Measurements from ENCODE around the gene HPD.
A peak's percentile ranks its signal among the peaks of the same experiment; 100 is the strongest.

HPD gene

DNA sequence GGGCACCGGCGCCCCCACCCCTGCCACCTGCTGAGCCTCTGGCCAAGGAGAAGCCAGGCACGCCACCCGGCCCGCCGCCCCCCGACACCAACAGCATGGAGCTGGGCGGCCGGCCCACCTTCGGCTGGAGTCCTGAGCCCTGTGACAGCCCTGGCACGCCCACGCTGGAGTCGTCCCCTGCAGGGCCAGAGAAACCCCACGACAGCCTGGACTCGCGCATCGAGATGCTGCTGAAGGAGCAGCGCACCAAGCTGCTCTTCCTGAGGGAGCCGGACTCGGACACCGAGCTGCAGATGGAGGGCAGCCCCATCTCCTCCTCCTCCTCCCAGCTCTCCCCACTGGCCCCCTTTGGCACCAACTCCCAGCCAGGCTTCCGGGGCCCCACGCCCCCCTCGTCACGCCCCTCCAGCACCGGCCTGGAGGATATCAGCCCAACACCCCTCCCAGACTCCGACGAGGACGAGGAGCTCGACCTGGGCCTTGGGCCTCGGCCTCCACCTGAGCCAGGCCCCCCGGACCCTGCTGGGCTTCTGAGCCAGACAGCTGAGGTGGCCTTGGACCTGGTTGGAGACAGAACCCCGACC is 48.3 kb downstream of the HPD start:
- FAIRE-seq, result no peak

DNA sequence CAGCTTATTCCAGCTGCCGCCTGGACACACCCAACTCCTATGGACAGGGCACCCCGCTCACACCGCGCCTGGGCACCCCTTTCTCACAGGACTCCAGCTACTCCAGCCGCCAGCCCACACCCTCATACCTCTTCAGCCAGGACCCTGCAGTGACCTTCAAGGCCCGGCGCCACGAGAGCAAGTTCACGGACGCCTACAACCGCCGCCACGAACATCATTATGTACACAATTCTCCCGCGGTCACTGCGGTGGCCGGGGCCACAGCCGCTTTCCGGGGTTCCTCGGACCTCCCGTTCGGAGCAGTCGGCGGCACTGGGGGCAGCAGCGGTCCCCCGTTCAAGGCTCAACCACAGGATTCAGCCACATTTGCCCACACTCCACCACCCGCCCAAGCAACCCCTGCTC is 48.9 kb downstream of the HPD start:
- FAIRE-seq, result no peak

DNA sequence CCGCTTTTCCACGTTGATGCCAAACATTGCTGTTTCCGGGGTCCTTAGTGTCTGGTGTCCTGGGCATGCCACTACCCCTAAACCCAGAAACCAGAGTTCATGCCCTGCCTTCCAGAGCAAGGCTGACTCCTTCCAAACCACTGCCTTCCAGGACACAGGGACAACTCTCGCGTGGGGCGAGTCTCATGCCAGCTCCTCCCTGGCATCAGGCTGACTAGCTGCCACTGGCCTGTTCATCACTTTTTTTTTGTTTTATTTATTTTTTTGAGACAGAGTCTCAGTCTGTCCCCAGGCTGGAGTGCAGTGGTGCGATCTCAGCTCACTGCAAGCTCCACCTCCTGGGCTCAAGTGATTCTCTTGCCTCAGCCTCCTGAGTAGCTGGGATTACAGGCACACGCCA is 50.0 kb downstream of the HPD start:
- no peak for FAIRE-seq

DNA sequence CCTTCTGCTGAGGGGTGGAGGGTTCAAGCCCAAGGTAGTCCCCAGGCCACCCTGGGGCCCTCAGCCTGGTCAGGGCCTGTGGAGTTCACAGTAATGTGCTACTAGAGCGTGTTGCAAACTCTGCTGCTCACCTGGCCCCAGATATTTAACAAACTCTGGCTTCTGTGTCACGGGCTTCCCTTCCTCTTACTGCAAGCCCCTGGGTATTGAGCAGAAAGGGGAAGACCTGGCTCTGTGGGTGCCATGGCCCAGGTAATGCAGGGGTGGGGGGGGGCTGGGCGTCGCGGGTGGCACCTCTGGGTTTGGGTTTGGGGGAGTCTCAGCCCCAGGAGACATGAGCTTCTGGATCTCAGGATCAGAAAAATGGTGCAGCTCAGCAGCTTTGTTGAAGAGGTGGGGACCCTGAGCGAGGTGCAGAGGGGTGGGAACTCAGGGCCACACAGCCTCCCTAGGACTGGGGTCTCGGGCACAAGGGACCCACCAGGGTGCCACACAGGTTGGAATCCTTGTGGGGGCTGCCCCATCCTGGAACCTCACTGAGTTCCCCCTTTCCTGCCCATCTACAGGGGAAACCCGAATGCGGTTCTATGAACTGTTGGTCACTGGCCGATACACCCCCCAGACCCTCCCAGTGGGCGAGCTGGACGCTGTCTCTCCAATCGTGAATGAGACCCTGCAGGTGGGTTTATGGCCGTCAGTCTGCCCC is 50.9 kb downstream of the HPD start:
- FAIRE-seq, result no peak

DNA sequence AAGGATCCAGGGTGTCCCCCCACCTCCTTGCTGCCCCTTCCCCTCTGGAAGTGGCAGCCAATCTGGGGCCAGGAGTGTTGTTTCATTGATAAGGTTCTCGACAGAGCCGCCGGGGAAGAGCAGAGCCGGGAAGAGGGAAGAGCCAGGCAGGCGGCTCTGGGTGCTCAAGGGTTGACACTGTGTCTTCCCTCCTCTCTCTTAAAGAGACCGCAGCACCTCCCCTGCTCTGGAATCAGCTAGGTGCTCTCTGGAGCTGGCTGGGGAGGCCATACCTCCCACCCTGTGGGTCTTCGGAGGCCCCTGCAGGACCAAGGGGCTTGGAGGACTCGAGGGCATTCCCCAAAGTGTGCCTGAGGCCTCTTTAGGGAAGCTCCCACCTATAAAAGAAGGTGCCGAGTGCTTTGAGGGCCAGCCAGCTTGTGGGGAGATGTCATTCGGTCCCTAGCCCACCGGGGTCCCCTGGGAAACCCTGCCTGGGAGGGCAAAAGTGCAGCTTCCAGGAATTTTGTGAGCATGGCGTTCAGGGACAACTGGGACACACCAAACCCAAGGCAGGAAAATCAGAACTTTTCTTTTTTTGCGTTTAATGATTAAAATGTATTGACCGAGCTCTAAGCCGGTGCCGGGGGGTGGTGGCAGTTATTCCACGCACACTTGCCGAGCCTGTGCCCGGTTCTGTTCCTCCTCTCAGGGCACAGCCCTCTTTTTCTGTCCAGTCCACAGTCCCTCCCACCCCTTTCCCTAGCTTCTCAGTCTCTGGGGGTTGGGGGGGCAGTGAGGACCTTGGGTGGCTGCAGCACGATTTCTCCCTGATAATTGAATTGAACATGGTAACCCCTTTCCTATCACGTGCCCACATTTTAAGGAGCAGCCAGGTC is 51.9 kb downstream of the HPD start:
- no peak for FAIRE-seq

DNA sequence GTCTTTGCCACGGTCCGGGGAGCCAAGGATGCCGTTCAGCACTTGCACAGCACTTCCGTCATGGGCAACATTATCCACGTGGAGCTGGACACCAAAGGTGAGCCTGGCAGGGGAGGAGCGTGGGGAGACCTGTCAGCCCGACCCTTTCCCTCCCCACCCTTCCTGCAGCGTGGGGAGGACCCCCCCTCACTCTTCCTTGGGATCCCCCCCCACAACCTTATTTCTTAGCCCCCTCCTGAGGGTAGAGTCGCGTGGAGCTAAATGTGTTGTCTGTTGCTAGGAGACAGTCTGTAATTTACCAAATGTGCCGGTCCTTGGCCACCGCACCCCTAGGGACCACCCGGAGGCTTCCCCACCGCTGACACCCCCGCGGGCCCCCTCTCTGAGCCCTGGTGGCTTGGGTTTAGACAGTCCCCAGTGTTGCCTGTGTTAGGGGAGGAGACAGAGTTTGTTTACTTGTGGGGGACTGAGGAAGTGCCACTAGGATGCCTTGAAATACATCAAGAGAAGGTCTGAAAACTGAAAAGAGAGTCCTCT is 52.6 kb downstream of the HPD start:
- FAIRE-seq, result no peak

DNA sequence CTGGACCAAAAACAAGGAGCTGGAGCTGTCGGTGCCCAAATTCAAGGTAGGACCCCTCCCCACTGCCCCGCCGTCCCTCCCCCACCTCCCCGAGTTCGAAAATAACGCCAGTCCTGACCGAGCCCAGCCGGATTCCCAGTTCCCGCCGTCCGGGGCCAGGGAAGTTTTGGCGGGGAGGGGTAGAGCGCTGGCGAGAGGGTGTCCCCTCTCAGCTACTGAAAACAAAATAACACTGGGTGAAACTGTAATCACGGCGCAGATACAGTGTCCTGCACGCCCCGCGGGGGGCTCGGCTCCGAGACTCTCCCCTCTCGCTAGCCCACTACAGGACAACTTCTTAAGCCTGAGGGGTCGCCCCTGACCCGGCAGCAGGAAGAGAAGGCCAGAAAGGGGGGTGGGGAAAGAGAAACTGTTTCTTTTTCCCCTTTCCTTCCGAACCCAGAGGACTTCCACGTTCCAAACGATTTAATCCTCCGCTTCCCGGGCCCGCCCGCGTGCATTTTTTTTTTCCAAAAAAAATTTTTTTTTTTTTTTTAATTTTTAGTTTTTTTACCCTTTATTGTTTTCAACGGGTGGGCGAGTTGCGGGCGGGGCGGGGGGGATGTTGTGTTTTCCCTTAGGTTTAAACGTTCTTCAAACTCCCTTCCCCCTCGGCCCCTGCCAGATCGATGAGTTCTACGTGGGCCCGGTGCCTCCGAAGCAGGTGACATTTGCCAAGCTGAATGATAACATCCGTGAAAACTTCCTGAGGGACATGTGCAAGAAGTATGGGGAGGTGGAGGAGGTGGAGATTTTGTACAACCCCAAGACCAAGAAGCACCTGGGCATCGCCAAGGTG is 53.3 kb downstream of the HPD start:
- no peak for FAIRE-seq

DNA sequence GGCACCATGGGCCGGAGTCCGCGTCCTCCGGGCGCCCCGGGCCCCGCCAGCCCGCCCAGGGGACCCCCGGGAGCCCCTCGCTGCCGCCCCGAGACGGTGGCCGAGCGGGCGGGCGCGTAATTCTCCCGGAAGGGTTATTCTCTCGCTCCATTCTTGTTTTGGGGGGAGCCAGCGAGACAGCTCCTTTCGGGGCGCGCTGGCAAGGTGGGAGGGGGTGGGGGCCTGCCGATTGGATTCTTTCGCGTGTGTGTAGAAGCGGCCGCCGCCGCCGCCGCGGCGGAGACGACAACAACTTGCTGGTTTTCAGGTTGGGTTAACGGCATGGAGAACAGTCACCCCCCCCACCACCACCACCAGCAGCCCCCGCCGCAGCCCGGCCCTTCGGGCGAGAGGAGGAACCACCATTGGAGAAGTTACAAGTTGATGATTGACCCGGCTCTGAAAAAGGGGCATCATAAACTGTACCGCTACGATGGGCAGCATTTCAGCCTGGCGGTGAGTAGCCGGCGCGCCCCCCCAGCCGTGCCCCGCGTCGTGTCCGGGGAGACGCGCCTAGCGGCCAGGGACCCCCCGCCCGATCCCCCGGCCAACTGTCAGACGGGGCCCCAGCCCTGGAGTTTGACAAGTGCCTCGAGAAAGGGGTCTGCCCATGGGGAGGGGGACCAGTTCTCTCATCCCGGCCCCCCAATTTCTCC is 54.1 kb downstream of the HPD start:
- no peak for FAIRE-seq

DNA sequence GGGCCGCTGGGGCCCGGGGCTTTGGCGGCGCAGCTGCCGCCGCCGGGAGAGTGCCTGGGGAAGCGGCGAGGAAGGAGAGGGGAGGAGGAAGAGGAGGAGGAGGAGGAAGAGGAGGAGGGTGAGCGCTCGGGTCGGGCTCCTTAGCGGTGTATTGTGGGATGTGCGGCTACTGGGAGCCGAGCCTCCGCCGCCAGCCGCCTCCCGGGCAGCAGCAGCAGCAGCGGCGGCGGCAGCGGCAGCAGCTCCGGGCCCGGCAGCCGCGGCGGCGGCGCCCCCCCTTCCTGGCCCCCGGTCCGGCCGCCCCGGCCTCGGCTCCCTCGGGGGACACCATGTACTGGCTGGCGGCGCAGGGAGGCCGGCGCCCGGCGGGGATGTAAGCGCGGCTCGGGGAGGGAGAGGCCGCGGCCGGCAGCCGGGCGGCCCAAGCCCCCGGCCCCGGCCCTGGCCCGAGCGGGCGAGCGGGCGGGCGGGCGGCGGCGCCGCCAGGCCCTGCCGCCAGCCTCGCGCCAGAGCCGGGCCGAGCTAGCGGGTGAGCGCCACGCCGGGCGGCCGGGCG is 54.7 kb downstream of the HPD start, which contains the start of gene SETD1B:
Gene SETD1B (plus strand): TSS at position 149 of the 556 bp plus-strand sequence. CDS start 729 bp downstream, outside the sequence.
- no peak for FAIRE-seq

DNA sequence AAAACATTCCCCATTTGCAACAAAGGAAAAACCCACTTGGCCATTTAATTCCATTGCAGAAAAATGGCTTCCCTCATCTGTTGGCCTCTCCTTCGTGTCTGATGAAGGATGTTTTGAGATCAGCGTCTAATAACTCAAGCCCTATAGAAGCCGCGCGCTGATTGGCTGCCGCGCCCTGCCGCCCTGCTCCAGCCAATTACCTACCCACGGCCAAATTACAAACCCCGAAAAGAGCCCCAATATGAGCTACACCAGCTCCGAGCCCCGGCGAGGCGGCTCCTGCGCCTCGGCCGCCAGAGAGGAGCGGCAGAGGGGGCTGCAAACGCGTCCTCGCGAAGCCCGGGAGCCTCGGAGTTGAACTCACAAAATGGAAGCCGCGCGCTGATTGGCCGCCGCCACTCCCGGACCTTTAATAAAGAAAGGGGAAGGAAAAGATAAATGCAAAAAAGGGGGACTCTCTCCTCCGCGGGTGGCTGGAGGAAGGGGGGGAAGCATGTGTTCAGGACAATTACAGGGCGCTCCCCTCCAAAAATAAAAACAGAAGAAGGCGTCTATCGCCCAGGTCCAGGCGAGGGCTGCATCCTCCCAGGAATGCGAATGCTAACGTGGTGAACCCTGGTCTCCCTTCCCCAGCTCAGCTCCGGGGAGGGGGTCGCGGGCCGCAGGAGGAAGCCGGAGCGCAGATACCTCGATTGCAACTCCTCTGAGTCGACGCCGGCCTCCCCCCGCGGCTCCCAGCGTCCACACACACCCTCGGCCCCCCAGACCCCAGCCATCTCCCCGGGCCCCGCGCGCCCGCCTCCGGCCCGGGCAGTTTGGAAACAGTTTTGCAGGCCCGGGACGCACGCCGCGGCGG is 55.6 kb downstream of the HPD start:
- FAIRE-seq, result peak; percentile 86

DNA sequence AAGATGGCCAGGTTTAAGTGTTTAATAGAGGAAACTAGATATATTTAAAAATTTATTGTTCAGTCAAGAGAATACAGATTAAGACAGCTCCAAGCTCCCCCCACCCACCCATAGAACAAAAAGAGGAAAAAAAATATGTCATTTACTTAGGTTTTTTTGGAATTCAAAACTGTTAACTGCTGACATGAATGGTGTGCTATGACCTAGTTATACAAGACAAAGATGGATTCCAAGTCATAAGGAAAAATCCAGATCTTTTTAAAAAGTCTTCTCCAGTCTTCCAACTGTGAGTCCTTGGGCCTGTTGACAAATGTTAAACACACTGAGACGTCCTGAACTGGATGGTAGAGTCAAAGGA is 56.2 kb downstream of the HPD start:
- FAIRE-seq, result no peak

DNA sequence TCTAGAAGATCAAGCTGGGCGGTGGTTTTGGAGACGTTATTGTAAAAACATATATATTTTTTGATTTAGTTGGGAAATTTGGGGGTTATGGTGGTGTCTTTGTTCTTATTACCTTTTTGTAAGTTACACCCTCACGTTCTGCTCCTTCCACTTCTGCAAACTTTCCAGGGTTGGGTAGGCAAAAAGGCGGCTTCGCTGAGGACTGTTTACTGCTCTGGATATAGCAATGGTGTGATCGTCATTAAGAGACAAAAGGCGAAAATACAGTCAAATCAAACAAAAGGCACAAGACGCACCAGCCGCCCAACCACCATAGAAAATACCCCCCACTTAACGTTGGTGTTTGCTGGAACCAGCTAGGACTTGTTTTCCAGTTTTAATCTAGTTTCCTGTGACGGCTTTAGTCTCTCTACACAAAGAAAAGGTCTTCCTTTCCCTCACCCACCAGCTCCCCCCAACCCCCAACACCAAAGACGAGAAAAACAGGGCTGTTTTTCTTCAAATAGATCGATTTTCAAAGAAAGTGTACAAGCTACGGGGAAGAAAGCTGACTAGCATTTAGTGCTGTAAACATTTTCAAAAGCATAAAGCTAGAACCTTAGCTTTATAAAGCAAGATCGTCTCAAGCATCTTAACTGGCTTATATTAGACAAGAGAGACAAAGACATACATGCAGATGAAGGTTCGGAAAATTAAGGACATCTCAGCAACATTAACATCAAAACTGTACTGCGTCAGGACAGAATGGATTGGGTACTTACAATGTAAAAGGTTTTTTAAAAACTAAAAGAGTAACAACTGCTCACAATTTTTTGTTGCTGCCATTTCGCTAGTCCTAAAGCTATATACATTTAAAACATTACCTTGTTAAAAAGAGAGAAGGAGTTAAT is 56.8 kb downstream of the HPD start:
- FAIRE-seq, result peak; percentile 9

DNA sequence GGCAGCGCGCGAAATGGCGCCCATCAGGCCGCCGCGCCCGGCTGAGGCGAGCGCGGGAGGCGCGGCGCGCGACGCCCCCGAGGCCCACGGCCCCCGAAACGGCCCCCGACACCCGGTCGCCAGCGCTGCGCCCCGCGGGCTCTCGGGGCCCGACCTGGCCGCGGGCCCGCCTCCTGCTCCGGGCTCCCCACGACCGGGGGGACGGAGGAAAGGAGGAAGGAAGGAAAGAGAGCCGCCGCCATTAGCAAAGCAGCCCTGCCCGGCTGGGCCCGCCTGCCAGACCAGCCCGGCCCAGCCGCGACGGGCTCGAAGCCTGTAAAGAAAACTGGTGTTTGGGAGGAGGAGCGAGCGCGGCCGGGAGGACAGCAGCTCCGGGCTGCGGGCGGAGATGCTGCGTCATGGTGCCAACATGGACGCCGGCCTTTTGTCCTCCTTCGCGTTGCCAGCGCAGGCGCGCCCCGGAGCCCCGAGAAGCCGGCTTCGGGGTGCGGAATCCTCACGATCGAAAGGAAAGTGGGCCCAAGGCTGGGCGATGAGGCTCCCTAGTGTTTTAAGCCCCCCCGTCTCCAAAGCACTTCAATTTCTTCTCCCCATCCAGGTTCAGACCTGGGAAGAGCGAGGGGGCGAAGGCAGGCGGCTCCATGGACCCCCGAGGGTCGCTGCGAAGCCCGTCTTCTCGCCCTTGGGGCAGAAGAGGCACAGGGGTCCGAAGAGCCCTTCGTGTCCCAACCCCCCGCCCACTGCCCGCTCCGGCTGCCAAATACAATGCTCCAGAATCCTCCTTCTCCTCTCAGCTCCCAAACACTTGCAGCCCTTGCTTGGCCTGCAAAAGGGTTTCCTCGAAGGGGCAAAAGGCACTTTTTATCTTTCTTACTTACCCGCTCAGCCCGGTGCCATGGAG is 57.7 kb downstream of the HPD start:
- FAIRE-seq, result no peak

DNA sequence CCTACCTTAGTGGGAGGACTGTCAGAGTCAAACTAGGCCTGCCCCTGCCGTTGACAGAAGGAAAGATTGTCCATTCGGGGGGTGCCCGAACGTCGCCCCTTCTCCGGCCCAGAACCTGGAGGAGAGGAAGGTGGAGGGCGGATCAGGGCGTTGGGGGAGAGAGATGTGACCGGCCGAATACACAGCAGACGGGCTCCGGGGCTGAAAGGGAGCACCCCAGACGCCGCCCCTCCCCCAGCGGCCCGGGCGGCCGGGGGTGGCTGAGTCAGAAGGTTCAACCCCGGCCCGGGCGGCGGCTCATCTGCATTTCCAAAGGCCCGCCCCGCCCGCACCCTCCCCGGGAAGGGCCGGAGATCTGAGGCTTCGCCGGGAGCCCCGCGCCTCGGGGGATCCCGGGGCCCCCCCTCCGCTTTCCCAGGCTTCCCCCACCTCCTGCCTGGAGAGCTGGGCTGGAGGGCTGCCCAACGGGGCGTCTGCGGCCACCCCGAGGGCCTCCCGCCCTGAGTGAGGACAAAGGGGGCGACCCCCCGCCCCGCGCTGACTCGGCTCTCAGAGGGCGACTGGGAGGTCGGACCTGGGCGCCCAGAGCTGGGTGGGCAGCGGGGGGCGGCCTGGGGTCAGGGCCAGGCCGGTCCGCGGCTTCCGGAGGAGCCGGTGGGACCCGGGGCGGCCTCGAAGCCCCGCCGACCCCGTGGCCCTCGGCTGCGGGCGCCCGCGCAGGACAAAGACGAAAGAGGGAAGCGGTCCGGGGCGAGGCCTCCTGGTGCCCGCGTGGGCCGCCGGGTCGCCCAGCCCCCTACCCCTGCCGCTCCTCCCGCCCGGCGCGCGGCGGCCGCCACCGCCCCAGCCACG is 58.6 kb downstream of the HPD start:
- no peak for FAIRE-seq

DNA sequence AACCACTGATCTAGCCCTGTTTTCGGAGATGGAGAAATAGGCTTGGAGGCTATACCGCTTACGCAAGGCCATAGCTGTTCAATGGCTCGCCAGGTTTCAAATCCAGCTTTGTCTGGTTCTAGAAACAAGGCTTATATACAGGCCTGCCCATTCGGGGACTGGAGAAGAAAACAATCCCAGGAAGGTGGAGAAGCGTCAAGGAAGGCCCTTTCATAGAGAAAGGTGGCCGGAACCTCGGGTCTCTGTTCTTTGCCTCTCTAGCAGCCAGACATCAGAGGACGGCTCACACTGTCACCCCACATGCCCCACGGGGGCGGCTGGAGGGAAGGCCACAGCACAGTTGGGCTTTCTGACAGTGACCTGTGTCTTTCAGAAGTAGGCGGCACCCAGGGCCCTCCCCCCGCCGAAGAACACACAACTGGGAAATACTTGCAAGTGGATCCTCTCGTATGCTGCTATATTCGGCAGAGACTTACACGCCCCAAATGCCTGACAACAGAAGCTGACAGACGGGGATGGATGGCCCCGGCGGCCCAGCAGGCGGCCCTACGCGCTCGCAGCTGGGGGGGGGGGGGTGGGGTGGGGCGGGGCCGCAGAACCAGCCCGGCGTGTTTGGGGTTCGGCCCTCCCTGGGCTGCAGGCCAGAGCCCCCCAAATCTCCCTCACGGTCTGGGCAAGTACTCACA is 59.4 kb downstream of the HPD start:
- FAIRE-seq, result no peak

DNA sequence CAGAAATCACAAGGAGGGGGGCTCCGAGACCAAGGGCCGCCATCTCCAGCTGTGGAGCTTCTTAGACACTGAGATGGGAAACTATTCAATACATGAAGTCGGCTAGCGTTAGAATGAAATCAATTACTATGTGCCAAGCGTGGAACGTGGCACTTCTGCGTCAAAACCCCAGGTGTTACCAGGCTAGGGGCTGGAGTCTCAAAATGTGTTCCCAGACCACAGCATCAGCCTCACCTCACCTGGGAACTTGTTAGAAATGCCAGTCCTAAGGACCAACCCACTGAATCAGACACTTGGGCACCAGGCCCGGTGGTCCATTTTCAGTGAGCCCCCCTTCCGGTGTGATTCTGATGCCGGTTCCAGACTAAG is 59.9 kb downstream of the HPD start:
- FAIRE-seq, result no peak
